Measurements from ENCODE around the gene ZNF227.
"Not testable (repeated sequence)": the region's sequence is repeated elsewhere in the genome, so short reads cannot be mapped to it uniquely, and the experiment has no call there.

The ZNF227 gene

DNA sequence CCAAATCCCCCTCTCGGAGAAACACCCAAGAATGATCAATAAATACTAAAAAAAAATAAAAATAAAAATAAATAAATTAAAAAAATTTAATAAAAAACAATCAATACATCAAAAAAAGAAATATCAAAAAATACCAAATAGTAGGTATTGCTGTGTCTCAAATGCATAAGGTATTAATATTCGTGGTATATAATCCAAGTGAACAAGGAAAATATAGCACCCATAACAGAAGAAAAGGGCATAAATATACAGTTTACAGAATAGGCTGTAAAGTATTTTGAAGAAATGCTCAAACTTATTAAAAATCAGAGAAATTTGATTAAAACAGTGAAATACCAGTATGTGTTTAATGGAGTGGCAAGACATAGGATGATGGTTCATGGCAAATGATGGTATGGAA lies 7.6 kb upstream of the ZNF227 start:
- TF ChIP-seq, protein P1, sequence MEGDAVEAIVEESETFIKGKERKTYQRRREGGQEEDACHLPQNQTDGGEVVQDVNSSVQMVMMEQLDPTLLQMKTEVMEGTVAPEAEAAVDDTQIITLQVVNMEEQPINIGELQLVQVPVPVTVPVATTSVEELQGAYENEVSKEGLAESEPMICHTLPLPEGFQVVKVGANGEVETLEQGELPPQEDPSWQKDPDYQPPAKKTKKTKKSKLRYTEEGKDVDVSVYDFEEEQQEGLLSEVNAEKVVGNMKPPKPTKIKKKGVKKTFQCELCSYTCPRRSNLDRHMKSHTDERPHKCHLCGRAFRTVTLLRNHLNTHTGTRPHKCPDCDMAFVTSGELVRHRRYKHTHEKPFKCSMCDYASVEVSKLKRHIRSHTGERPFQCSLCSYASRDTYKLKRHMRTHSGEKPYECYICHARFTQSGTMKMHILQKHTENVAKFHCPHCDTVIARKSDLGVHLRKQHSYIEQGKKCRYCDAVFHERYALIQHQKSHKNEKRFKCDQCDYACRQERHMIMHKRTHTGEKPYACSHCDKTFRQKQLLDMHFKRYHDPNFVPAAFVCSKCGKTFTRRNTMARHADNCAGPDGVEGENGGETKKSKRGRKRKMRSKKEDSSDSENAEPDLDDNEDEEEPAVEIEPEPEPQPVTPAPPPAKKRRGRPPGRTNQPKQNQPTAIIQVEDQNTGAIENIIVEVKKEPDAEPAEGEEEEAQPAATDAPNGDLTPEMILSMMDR (IDR thresholded peaks at IDR 0.05; ENCODE audit: control extremely low read depth, extremely low read depth, low read depth, missing control alignments) = no peak
- CTCF ChIA-PET = no interaction called here
- POLR2A ChIA-PET = no interaction called here
- no peak for DNase-seq (ENCODE audit: extremely low spot score)

DNA sequence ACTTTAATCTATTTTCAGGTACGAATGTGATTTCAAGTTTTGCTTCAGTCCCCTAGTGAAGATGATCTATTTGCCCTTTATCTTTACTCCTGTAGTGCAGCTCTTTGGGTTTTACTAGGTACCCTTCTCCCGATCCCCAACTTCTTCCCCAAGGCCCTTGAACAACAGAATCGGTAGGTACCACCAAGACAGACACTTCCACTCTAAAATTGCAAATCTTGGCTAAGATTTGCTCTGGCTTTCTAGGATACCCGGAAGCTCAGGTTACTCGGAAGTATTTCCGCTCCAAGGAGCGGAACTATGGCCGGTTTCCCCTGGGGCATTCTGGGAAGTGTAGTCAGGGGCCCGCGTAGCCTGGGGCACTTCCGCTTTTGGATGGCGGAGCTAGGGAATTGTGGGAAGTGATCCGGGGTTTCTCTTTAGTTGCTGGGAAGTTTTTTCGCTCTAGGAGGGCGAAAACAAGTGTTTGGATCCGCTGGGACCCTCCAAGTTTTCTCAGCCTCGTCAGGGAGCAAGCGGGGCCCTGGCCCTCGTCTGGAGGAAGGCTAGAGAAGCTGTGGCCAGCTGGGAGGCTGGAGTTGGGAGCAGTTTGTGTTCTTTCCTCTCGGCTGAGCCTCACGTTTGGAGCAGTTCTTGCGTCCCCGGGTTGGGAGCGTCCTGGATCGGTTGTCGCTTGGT lies 5.1 kb upstream of the ZNF227 start:
- DNase-seq (ENCODE audit: extremely low spot score) = peak; percentile 86
- CTCF ChIA-PET = interaction anchor here (1.0 to 2.2 kb wide), 2 partner anchors 11 to 14 kb away, joined by 3 to 6 read pairs; no protein-coding TSS in a partner anchor

DNA sequence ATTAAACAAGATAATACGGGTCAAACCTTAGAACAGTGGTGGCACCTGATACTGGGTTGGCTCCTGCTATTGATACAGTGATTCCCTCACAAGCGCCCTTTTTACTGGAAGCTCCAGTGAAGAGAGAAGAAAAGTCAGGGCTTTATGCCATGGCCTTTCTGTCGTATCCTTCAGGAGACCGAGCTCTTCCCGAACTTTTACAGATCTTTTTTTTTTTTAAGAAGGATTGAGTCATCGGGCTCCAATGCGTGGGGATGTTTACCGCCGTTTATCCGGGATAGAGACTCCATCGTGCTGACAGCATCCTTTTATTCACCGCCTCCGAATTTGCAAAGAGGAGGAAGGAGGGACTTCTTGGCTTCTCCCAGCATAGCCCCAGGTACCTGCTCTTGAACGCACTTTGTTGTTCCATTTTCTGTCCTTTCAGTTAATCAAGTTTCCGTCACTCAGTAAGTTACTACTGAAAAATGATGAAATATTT lies 574 bp downstream of the ZNF227 start:
- POLR2A ChIA-PET = interaction anchor here (0.7 kb wide), 1 partner anchor 229 kb away, joined by 4 read pairs; no protein-coding TSS in a partner anchor
- TF ChIP-seq, protein P1 (IDR thresholded peaks at IDR 0.05; ENCODE audit: control extremely low read depth, extremely low read depth, low read depth, missing control alignments) = no peak
- no peak for DNase-seq (ENCODE audit: extremely low spot score)
- CTCF ChIA-PET = interaction anchor here (1.0 kb wide), 1 partner anchor 47 kb away, joined by 4 read pairs; the partner anchor contains the start of gene ZNF226

More for the DNA sequence above, 5.1 kb upstream of the ZNF227 start:
- TF ChIP-seq, protein P1 (IDR thresholded peaks at IDR 0.05; ENCODE audit: control extremely low read depth, extremely low read depth, low read depth, missing control alignments) = no peak
- POLR2A ChIA-PET = interaction anchor here (0.9 kb wide), 1 partner anchor 43 kb away, joined by 3 read pairs; no protein-coding TSS in a partner anchor

DNA sequence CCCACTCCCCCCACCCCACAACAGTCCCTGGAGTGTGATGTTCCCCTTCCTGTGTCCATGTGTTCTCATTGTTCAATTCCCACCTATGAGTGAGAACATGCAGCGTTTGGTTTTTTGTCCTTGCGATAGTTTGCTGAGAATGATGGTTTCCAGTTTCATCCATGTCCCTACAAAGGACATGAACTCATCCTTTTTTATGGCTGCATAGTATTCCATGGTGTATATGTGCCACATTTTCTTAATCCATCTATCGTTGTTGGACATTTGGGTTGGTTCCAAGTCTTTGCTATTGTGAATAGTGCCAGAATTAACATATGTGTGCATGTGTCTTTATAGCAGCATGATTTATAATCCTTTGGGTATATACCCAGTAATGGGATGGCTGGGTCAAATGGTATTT lies 7.6 kb downstream of the ZNF227 start:
- POLR2A ChIA-PET; CTCF ChIA-PET; DNase-seq (ENCODE audit: extremely low spot score): not testable (repeated sequence)

DNA sequence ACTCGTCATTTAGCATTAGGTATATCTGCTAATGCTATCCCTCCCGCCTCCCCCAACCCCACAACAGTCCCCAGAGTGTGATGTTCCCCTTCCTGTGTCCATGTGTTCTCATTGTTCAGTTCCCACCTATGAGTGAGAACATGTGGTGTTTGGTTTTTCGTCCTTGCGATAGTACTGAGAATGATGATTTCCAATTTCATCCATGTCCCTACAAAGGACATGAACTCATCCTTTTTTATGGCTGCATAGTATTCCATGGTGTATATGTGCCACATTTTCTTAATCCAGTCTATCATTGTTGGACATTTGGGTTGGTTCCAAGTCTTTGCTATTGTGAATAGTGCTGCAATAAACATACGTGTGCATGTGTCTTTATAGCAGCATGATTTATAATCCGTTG lies 8.4 kb downstream of the ZNF227 start:
- DNase-seq (ENCODE audit: extremely low spot score); CTCF ChIA-PET; POLR2A ChIA-PET: not testable (repeated sequence)

DNA sequence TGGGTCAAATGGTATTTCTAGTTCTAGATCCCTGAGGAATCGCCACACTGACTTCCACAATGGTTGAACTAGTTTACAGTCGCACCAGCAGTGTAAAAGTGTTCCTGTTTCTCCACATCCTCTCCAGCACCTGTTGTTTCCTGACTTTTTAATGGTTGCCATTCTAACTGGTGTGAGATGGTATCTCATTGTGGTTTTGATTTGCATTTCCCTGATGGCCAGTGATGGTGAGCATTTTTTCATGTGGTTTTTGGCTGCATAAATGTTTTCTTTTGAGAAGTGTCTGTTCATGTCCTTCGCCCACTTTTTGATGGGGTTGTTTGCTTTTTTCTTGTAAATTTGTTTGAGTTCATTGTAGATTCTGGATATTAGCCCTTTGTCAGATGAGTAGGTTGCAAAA lies 9.0 kb downstream of the ZNF227 start:
- DNase-seq (ENCODE audit: extremely low spot score); CTCF ChIA-PET; POLR2A ChIA-PET: not testable (repeated sequence)

DNA sequence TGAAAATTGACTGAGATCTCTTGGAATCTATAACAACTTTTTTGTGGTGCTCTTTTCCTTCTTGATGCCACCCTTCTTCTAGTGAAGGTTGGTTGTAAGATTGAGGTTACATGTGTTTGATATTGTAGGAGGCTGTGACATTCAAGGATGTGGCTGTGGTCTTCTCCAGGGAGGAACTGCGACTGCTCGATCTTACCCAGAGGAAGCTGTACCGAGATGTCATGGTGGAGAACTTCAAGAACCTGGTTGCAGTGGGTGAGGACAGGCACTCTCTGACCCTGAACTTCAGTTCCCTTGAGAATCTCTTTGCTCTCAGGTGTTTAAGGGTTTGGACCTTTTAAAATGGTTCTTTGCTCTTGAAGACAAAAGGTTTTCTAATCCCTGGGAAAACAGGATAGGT lies 16.0 kb downstream of the ZNF227 start:
- no peak for DNase-seq (ENCODE audit: extremely low spot score)
- TF ChIP-seq, protein P1 (IDR thresholded peaks at IDR 0.05; ENCODE audit: control extremely low read depth, extremely low read depth, low read depth, missing control alignments) = no peak
- ChIA-PET CTCF (no interaction called here), POLR2A (no interaction called here)

DNA sequence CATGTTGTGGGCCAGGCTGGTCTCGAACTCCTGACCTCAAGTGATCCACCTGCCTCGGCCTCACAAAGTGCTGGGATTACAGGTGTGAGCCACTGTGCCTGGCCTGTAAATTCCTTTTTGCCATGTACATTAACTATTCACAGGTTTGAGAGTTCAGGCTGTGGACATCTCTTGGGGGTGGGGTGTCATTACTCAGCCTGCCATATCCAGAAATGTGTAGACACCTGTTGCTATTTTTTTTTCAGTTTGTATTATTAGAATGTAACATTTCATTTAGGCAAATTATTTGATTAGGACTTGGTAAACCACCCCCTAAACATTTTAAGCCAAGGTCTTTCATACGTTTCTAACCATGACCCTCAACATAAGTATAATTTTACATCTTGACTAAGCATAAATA lies 20.5 kb downstream of the ZNF227 start:
- ChIA-PET CTCF (no interaction called here), POLR2A (no interaction called here)
- TF ChIP-seq, protein P1 (IDR thresholded peaks at IDR 0.05; ENCODE audit: control extremely low read depth, extremely low read depth, low read depth, missing control alignments) = no peak
- no peak for DNase-seq (ENCODE audit: extremely low spot score)

All from GM10248 (cell line).